SK-N-MC (cell line): ENCODE data around the gene IFT122.
A peak's percentile ranks its signal among the peaks of the same experiment; 100 is the strongest.

Source experiments
- DNase-seq: peaks from one replicate; pipeline ENCODE4 v3.0.0-alpha.2; 2011; ENCODE audit warnings: low read depth, low spot score
- H3K27ac ChIP-seq: fragments of 200-600 bp; sonication (generic); 2 replicates; pipeline ENCODE4 v1.5.1; 2016; ENCODE audit warnings: mixed run types
- H3K36me3 ChIP-seq: fragments of 200-600 bp; sonication (generic); 2 replicates; pipeline ENCODE4 v1.6.1; 2017; ENCODE audit warnings: antibody characterized with exemption, low read length, mixed read lengths; ENCODE audit not compliant: insufficient read depth
- H3K4me3 ChIP-seq: fragments of 200-600 bp; sonication (generic); 2 replicates; pipeline ENCODE4 v1.5.1; 2016
- H3K9ac ChIP-seq: fragments of 200-600 bp; sonication (generic); 2 replicates; pipeline ENCODE4 v1.8.0; 2017; ENCODE audit warnings: mixed run types, mixed read lengths; ENCODE audit not compliant: insufficient read length
- H3K9me3 ChIP-seq: fragments of 200-600 bp; sonication (generic); 2 replicates; pipeline ENCODE4 v1.6.1; 2017; ENCODE audit warnings: low read depth, mild to moderate bottlenecking, antibody characterized with exemption, low read length, moderate library complexity, mixed read lengths
- EZH2 ChIP-seq: fragments of 200-600 bp; sonication (generic); IDR thresholded peaks from one replicate; pipeline ENCODE4 v1.6.1; 2017; ENCODE audit warnings: antibody characterized with exemption
- FOXP2 ChIP-seq: optimal IDR thresholded peaks from 2 replicates; pipeline ENCODE3; 2011; ENCODE audit warnings: mild to moderate bottlenecking, moderate library complexity; ENCODE audit not compliant: insufficient read depth; ENCODE audit errors: extremely low read length, control extremely low read depth
- POLR2AphosphoS5 ChIP-seq: IDR thresholded peaks from 2 replicates; pipeline ENCODE4 v1.6.1; 2012; ENCODE audit warnings: mild to moderate bottlenecking, low read depth, low read length, borderline replicate concordance

Gene IFT122

GRCh38 chr3:129399895-129400357 is 40.1 kb upstream of the IFT122 start:
- H3K9me3 ChIP-seq = no peaks in the 10 kb centered on the region
- H3K27ac ChIP-seq = peak overlapping the region; percentile 98
- peak overlapping the region; percentile 95 for H3K9ac ChIP-seq
- H3K4me3 ChIP-seq = peak overlapping the region; percentile 93
- DNase-seq = no peak
- H3K36me3 ChIP-seq = peaks cover 17% of the 10 kb centered on the region
- TF ChIP-seq EZH2 (no peak), POLR2AphosphoS5 (no peak), FOXP2 (no peak)

- H3K36me3 ChIP-seq = no peaks in the 10 kb centered on the region
- H3K9me3 ChIP-seq = no peaks in the 10 kb centered on the region
- no peak overlapping the region for H3K9ac ChIP-seq
- H3K27ac ChIP-seq = no peak overlapping the region
- H3K4me3 ChIP-seq = no peak overlapping the region
- DNase-seq = no peak
- TF ChIP-seq FOXP2 = no peak
- TF ChIP-seq EZH2 = no peak
- TF ChIP-seq POLR2AphosphoS5 = no peak
Observed at GRCh38 chr3:129402210-129402609, 37.8 kb upstream of the IFT122 start.

GRCh38 chr3:129402616-129403015 is 37.4 kb upstream of the IFT122 start:
- H3K4me3 ChIP-seq = no peak overlapping the region
- H3K27ac ChIP-seq = no peak overlapping the region
- DNase-seq = no peak
- TF ChIP-seq POLR2AphosphoS5 (no peak), EZH2 (no peak), FOXP2 (no peak)
- no peaks in the 10 kb centered on the region for H3K9me3 ChIP-seq
- no peaks in the 10 kb centered on the region for H3K36me3 ChIP-seq
- no peak overlapping the region for H3K9ac ChIP-seq

- no peak for DNase-seq
- no peaks in the 10 kb centered on the region for H3K36me3 ChIP-seq
- H3K4me3 ChIP-seq = no peak overlapping the region
- TF ChIP-seq EZH2 = no peak
- TF ChIP-seq FOXP2 = no peak
- TF ChIP-seq POLR2AphosphoS5 = no peak
- no peak overlapping the region for H3K9ac ChIP-seq
- no peaks in the 10 kb centered on the region for H3K9me3 ChIP-seq
- no peak overlapping the region for H3K27ac ChIP-seq
Observed at GRCh38 chr3:129403450-129403849, 36.6 kb upstream of the IFT122 start.

- no peak overlapping the region for H3K27ac ChIP-seq
- H3K9ac ChIP-seq = no peak overlapping the region
- DNase-seq = no peak
- H3K4me3 ChIP-seq = no peak overlapping the region
- H3K36me3 ChIP-seq = no peaks in the 10 kb centered on the region
- no peaks in the 10 kb centered on the region for H3K9me3 ChIP-seq
- TF ChIP-seq FOXP2 (no peak), POLR2AphosphoS5 (no peak), EZH2 (no peak)
Observed at GRCh38 chr3:129404130-129404529, 35.9 kb upstream of the IFT122 start.

- TF ChIP-seq EZH2 = no peak
- no peak for TF ChIP-seq POLR2AphosphoS5
- no peak for TF ChIP-seq FOXP2
- Histone ChIP-seq H3K27ac (no peak overlapping the region), H3K4me3 (no peak overlapping the region), H3K36me3 (no peaks in the 10 kb centered on the region), H3K9me3 (no peaks in the 10 kb centered on the region), H3K9ac (no peak overlapping the region)
- DNase-seq = no peak
Observed at GRCh38 chr3:129404610-129405009, 35.4 kb upstream of the IFT122 start.

GRCh38 chr3:129409541-129409940 is 30.5 kb upstream of the IFT122 start:
- no peaks in the 10 kb centered on the region for H3K9me3 ChIP-seq
- H3K4me3 ChIP-seq = no peak overlapping the region
- peak overlapping the region; percentile 60; the same call in 1 of the 2 replicates for H3K27ac ChIP-seq
- no peak for DNase-seq
- no peaks in the 10 kb centered on the region for H3K36me3 ChIP-seq
- H3K9ac ChIP-seq = peak overlapping the region; percentile 3
- TF ChIP-seq POLR2AphosphoS5 (no peak), EZH2 (no peak), FOXP2 (no peak)

- Histone ChIP-seq H3K36me3 (no peaks in the 10 kb centered on the region), H3K27ac (no peak overlapping the region), H3K4me3 (no peak overlapping the region), H3K9ac (no peak overlapping the region), H3K9me3 (no peaks in the 10 kb centered on the region)
- no peak for DNase-seq
- no peak for TF ChIP-seq EZH2
- TF ChIP-seq POLR2AphosphoS5 = no peak
- no peak for TF ChIP-seq FOXP2
Observed at GRCh38 chr3:129410971-129411370, 29.1 kb upstream of the IFT122 start.
